SK-N-MC (cell line): ENCODE measurements around the gene SCP2.

Experiments
- EZH2 ChIP-seq: fragments of 200-600 bp; sonication (generic); IDR thresholded peaks from one replicate; pipeline ENCODE4 v1.6.1; 2017; ENCODE audit warnings: antibody characterized with exemption
- FOXP2 ChIP-seq: optimal IDR thresholded peaks from 2 replicates; pipeline ENCODE3; 2011; ENCODE audit warnings: mild to moderate bottlenecking, moderate library complexity; ENCODE audit not compliant: insufficient read depth; ENCODE audit errors: extremely low read length, control extremely low read depth
- POLR2AphosphoS5 ChIP-seq: IDR thresholded peaks from 2 replicates; pipeline ENCODE4 v1.6.1; 2012; ENCODE audit warnings: mild to moderate bottlenecking, low read depth, low read length, borderline replicate concordance

DNA sequence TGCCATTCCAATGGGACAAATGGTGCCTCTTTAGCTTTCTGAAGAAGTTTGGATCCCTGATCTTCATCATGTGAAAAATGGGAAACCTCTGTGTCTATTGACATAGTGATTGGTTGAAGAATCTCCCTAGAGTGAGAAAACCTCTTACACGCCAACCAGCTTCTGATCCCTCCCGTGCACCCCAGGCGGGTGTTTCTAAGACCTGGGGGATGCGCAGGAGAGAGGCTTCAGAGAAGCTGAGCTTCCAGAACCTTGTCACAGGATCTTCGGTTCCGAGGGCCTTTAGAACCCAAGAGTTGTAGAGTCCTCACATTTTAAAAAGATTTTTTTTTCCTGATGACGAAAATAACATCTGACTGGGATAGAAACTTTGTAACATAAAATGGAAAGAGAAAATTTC, 146.2 kb downstream of the SCP2 start:
- TF ChIP-seq EZH2 (no peak), POLR2AphosphoS5 (no peak), FOXP2 (no peak)
